ENCODE measurements around the gene SHC3.

The SHC3 gene

DNA sequence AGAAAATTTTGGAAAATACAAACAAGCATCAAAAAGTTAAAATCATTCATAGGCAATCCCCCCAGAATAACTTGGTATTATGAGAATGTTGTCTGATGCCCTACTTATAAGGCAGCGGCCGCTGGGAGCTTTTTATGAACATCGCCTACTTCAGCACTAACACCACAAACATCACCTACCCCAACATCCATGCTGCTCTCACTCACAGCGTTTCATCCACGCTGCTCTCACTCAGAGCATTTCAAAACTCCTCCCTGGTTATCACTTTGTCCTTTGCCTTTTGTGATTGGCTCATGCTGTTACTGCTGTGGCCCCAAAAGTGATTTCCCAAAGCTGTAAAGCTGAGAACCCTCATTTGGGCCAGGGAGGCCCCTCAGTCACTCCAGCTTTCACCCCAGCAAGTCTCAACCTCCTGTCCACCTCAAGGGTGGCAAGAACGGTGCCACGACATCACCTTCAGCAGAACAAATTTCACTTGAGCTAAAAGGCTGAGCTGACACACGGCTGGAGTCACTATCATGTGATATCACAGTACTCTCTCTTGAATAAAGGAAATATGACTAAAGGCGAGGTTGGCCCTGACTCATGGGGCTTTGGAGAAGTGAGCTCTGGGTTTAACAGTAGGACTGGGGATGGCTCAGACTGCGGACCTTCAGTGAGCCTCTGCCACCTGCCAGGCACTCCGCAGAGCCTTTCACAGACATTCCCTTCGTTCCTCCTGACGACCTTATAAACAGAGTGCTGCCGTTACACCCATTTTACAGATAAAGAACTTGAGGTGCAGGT, 25.2 kb downstream of the SHC3 start:
- DNase-seq = no peak

DNA sequence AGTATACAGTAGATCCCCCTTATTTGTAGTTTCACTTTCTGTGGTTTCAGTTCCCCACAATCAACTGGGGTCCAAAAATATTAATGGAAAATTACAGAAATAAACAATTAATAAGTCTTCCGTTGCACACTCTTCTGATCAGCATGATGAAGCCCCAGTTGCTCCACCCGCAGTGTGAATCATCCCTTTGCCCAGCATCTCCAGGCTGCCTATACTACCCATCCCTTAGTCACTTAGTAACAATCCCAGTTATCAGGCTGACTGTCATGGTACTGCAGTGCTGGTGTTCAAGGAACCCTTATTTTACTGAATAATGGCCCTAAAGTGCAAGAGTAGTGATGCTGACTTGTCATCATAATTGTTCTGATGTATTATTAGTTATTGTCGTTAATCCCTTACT, 28.9 kb downstream of the SHC3 start:
- DNase-seq = no peak

DNA sequence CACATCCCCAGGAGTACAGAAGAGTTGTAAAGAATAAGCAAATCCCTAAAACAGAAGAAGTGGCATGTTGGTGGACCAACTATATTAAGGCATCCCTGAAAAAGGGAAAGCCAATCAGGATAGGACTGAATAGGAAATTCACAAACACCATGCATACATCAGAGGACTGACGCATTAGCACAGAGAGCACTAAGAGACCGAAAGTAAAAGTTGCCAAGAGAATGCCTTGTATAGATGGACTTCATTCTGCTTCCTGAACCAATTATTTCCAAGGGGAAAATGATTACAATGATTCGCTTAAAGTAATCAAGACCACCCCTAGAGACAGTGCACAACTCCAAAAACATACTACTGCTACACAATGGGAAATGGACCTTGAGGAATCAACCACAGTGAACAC, 33.5 kb downstream of the SHC3 start:
- DNase-seq = no peak

DNA sequence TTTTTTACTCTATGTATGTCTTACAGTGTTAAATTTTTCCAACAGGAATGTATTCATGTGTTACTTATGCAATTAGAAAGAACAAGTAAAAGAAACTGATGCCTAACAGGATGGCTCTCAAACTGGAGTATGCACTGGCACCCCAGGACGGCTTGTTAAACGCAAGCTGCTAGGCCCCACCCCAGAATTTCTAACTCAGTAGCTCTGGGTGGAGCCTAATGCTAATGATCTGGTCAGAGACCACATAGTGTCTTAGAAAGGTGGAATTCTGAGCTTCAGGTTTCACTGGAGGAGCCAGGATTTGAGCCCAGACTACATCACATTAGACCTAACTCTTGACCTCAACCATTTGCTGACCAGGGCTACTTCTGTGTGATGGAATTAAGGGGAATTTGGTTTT, 34.4 kb downstream of the SHC3 start:
- DNase-seq = no peak

DNA sequence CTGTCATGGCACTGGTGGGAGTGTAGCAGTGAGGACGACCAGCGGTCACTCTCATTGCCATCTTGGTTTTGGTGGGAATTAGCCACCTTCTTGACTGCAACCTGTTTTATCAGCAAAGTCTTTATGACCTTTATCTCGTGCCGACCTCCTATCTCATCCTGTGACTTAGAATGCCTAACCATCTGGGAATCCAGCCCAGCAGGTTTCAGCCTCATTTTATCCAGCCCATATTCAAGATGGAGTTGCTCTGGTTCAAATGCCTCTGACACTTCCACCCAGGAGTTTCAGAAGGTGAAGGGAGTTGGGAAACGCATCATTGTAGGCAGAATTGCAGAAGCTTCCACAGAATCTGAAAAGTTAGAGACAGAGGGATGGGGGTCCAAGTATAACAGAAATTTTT, 35.4 kb downstream of the SHC3 start:
- DNase-seq = no peak

DNA sequence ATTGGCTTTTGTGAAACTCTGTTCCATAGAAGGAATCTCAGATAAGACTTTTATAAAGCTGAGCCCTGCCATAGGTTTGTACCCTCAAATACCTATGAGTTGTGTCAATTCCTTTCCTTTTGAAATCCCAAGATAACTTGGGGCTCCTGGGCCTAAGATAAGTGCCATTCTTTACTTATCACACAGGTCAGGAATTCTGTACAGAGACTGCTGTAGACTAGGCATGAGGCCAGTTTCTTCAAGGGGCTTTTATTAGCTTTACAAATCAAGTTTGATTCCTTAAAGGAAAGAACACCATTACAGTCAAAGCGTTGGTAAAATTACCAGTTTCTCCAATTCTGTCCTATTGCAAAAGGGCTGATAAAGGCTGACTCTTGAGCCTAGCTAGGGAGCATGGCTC, 39.2 kb downstream of the SHC3 start:
- DNase-seq = no peak

DNA sequence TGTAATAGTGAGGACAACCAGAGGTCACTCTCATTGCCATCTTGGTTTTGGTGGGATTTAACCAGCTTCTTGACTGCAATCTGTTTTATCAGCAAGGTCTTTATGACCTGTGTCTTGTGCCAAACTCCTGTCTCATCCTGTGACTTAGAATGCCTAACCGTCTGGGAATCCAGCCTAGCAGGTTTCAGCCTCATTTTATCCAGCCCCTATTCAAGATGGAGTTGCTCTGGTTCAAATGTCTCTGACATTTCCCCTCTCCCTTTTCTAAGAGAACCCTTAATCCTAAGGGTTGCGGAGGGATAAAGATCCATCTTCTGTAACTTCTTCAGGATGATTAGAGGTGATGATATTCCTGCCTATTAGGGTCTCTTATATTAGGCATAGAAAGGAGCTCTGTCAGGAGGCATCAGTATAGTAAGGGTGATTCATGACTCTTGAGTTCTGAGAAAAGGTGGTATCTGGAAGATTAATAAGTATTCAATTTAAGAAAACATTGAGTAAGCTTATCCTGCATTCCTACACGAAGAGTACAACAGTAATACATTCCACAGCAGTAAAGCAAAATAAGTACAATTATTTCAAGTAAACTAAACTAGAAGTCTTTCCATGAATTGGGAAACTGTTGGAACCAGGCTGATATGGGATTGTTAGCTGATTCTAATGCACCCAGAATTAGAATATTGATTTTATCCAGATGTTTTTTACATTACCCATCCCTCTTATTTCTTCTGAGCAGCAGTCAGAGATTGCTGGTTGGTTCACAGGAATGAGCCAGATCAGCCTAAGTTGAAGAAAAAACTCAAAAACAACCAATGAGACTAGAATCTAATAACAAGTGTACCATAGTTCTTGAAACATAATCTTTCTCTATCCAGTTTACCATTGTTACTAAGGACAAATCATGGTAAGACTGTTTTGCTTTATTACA, 39.9 kb downstream of the SHC3 start:
- no peak for DNase-seq

DNA sequence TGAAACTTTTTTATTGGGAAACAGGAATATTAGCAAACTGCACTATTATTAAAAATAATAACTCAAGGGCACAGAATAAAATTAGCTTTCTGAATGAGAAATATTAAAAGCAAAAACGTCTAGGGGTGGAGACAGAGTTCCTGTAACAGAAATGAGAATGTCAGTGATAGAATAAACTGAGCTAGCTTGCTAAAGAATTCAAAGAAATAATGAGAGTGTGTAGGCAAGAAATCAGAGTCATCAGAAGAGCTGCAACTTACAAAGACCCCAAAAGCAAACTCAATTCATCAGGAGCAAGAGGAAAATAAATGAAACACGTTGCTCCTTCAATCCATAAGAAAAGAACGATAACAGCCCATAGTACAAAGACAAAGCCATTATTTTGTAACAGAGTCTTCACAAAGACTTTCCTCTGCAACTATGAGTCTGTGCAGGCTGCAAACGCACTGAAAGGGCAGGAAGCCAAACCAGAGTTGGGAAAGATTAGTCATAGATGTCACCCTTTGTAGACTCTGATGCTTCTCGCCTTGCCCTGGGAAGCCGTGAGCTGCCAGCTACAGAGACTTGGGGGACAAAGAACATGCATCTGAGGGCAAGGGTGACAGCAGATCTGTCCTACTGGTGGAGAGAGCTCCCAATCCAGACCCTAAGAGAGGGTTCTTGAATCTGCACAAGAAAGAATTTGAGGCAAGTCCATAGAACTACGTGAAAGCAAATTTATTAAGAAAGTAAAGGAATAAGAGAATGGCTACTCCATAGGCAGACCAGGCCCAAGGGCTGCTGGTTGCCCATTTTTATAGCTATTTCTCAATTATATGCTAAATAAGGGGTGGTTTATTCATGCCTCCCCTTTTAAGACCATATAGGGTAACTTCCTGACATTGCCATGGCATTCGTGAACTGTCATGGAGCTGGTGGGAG, 40.8 kb downstream of the SHC3 start:
- DNase-seq = no peak

DNA sequence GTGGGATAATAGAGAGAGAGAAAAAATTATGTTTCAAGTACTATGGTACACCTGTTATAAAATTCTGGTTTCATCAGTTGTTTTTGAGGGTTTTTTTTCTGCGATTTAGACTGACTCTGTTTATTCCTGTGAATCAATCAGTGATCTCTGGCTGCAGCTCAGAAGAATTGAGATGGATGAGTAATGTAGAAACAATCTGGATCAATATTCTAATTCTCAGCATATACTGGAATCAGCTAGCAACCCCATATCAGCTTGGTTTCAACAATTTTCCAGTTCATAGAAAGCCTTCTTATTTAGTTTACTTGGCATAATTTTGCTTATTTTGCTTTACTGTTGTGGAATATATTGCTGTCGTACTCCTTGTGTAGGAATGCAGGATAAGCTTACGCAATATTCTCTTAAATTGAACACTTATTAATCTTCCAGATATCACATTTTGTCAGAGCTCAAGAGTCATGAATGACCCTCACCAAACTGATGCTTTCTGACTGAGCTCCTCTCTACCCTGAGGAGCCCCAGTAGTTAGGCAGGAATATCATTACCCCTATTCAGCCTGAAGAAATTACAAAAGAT, 42.9 kb downstream of the SHC3 start:
- no peak for DNase-seq

DNA sequence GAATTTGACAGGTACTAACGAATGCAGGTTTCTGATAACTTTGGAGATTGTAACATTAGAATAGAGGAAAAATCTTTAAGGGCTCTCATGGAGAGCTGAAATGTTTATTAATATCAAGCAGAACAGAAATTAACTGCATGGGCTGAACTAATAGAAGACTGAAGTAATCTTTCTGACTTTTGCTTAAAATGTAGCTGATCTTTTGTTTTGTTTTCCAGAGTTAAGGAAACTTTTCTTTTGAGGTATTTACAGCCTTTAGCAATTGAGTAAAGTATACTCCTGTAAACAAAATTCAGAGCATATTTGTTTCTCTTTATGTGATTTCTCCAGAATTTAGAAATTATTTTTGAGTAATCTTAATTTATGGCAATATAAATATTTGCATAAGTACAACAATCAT, 43.9 kb downstream of the SHC3 start:
- DNase-seq = no peak

DNA sequence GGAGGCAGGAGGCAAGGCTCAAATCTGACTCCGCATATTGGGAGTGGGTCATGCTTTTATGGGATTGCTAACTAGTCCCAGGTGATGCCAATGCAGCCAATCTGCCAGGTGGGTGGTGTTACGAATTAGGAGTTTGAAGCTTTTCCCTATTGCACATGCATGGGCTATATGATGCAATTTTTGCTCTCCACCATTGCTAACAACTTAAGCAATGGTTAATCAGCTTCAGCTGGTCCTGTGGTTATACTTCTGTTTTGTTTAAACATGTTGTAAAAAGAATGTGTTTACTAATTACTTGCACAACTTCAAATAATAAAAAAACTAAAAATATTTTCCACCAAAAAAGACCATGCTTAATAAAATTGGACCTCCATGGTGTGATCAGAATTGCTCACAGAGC, 55.7 kb downstream of the SHC3 start:
- DNase-seq = no peak

DNA sequence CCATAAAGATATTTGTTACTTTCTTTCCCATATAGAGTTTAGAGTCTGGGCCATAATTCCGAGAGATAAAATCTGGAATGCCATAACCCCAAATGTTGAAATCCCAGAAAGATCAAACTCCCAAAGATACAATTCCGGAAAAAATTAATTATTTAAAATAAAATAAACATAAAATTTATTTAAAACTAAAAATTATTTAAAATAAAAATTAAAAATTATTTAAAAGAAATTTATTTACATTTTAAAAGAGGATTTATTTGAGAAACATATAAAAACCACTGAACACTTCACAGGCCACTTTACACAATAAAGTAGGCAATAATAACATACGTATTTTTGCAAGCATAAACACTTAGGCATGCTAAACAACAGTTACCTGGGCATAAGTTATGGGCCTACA, 57.9 kb downstream of the SHC3 start:
- DNase-seq = no peak

DNA sequence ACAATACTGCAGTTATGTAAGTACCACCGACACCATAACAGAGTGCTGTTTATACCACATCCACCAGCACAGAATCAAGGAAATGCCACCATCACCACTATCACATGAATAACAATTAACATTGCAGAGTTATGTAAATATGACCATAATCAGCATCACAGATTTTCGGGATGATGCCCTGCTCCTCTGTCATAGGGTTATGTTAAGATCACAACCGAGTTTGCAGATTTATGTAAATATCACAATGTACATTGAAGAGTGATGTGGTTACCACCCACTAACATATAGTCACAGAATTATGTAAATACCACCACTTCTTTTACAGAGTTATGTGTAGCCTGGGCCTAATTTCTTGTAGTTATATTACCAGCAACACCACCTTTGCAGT, 61.8 kb downstream of the SHC3 start:
- no peak for DNase-seq

DNA sequence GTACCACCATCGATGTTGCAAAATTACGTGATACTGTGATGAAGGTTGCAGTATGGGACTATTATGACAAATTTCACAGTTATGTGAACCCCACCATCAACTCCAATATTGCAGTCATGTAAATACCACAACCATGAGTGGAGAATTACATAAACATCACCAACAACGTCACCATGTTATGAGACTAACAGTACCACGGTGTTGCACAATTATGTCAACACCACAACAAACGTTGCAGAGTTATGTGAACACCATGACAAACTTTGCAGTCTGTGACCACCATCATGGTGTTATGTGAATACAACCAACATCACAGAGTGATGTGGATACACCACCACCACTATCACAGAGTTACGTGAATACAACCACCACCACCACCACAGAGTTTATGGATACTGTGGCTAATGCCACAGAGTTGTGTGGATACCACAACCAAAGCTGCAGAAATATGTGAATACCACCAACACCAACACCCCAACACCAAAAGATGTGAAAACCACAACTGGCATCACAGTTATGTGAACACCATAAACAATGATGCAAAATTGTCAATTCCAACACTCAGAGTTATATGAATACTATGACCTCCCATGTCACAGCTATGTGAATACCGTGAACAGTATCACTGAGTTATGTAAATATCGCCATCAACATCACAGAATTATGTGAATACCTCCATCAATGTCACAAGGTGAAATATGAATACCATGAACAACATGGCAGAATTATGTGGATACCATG, 62.4 kb downstream of the SHC3 start:
- DNase-seq = no peak

DNA sequence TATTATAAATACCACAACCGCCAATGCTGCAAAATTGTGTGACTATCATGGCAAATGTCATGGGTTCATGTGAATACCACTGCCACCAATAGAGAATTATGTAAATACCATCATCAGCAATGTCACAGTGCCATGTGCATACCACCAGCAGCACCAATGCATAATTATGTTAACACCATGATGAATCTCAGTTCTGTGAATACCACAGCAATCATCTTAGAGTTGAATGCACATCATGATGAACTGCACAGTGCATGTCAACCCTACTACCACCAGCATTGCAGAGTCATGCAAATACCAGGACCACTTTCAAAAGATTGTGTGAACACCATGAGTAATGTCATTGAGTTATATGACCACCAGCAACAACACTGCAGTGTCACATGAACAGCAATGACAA, 63.2 kb downstream of the SHC3 start:
- no peak for DNase-seq

DNA sequence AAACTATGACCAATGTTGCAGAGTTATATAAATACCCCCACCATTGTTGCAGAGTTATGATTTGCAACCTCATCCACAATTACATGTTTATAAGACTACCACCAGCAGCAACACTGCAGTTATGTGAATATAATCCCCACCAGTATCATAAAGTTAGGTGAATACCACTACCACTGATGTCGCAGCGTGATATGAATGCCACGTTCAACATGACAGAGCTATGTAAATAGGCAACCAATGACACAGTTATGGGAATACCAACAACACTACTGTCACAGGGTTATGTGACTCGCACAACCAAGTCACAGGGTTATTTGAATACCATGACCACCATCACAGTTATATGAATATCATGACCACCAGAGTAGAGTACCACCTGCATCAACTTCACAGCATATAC, 63.9 kb downstream of the SHC3 start:
- no peak for DNase-seq

DNA sequence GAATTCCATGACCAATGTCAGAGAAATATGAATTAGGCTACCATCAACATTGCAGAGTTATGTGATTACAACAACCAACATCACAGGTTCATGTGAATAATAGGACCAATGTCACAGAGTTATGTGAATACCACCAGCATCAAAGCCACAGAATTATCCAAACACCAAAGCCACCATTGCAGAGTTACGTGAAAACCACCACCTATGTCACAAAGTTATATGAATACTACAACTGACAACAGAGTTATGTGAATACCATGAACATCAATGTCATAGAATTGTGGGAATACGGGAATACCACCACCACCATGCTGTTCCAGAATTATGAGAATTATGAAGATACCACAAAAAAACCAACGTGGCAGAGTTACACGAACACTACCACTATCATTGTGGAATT, 64.8 kb downstream of the SHC3 start:
- DNase-seq = no peak

DNA sequence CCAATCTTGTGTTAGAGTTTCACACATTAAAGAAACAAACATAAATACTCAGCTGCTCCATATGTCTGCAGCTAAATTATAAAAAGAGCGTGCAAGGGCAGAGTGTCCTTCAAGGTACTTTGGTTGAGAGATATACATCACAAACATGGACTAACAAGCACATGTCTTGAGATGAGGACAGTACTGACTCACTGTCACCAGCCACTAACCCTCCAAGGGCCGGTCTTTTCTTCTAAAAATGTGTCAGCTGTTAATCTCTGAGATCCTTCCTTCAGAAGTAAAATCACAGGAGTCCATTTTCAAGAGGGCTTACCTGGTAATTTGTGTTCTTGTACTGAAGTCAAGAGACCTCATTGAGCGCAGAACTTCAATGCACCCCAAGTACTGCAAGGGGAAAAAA, 66.4 kb downstream of the SHC3 start:
- DNase-seq = no peak

DNA sequence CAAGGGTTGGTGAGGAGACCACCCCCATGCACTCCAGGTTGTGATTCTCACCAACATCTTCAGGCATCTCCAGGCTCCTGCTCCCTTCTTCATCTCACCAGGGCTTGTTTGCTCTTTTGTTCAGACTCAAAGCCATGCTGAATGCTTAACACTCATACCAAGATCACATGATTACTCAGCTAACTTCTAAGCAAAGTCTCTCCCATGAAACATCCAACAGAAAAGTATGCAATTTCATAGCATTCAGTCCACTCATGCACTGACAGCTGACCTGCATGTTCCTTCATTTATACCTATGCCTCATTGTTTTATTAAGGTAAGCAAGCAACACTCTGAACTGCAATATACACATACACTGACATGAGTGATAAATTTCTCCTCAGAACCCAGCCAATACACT, 69.0 kb downstream of the SHC3 start:
- no peak for DNase-seq

DNA sequence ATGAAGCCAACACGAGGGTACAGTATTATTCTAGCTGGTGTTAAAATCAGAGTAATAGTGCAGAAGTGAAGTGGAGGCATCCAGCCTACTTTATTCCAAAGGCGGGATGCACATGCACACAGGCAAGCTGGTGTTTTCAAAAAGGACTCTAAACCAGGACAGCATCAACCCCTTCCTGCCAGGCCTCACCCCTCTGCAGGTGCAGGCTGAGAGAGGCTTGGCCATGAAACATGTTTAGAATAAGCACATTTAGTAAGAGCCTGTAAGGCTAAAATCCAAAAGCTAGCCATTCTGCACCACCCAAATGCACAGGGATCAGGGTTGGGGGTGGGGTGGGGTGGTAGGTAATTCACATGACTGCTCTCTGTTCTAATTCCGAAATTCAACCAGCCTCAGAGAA, 71.2 kb downstream of the SHC3 start:
- DNase-seq = no peak

DNA sequence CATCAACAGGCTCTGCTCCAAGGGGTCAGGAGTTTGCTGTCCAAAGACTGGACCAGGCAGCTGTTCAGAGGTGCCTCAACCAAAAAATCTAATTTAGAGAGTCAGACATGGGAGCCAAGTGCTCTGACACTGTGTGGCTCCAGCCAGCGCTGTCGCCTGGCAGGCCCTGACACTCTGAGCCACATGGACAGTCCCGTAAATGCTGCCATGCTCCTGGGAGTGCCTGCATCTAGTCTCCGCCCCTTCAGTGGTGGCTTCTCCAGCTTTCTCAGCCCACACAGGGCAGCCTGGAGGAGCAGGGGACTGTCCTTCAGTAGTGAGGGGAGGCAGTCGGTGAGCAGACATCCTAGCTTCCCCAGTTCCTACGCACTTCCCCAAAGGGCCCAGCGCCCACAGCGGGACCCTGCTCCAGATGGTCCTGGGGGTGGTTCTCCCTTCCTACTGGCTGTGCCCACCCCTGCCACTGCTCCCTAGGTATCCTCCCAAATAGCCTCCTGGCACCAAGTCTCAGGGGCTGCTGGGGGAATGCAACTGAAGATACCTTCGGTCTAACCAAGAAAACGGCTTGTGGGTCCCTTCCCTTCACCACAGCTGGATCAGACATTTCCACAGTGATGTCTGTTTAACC, 72.3 kb downstream of the SHC3 start:
- DNase-seq = no peak

DNA sequence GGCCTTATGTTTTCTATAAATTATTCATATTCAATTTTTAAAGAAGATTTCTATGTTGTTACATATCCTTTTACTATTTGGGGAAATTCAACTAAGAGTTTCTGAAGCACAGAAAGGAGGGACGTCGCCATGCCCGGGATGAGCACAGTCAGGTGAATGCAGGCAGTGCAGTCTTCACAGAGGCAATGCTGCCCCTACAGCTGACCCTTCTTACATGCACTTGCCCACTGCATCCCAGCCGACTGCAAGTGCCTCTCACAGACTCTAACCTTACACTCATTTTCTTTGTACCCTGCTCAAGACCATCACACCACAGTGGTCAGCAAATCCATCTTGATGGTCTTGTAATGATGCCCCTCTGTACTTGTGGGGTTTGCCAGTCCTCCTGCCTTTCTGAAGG, 73.8 kb downstream of the SHC3 start:
- DNase-seq = no peak

Measured in DMS 273 treated with DMSO at 0.1 percent for 48 hours (cell line).